ENCODE results near the gene ALG12. TPM values are rescaled to one million over a fixed set of nuclear protein-coding genes. Genes with fewer than 3 reads are reported as not detected.

The ALG12 gene
- total RNA-seq, 1 experiment from 2014 or later: 29.2 TPM

GRCh38 chr22:49960159-49961004, 42.1 kb upstream of the ALG12 start, which contains the start of gene PIM3 (continued):
- TF ChIP-seq ATF6 (CRISPR knock-in tag; IDR thresholded peaks at IDR 0.05) (no peak), ZNF423 (CRISPR knock-in tag; IDR thresholded peaks at IDR 0.05) (0 out of 2 replicates have a peak, but pooled peaks have one; percentile 6), CBFB (CRISPR knock-in tag; IDR thresholded peaks at IDR 0.05; ENCODE audit: low read depth) (0 out of 2 replicates have a peak, but pooled peaks have one; percentile 30), TEAD4 (CRISPR knock-in tag; IDR thresholded peaks at IDR 0.05) (no peak), GRHL2 (CRISPR knock-in tag; IDR thresholded peaks at IDR 0.05; ENCODE audit: insufficient replicate concordance, severe bottlenecking) (no peak), ETV6 (CRISPR knock-in tag; IDR thresholded peaks at IDR 0.05) (0 out of 2 replicates have a peak, but pooled peaks have one; percentile 14), JAZF1 (CRISPR knock-in tag; IDR thresholded peaks at IDR 0.05) (no peak), ZBTB21 (CRISPR knock-in tag; IDR thresholded peaks at IDR 0.05; ENCODE audit: borderline replicate concordance) (peak; percentile 42; the same call in 1 of the 2 replicates), NR3C1 (CRISPR knock-in tag; conservative IDR thresholded peaks at IDR 0.05; ENCODE audit: low read depth) (no peak), ATF1 (CRISPR knock-in tag; IDR thresholded peaks at IDR 0.05) (peak; percentile 84), CREB1 (CRISPR knock-in tag; IDR thresholded peaks at IDR 0.05) (no peak), ELF4 (CRISPR knock-in tag; IDR thresholded peaks at IDR 0.05; ENCODE audit: low read depth) (peak; percentile 27; the same call in 1 of the 2 replicates), USF1 (CRISPR knock-in tag; IDR thresholded peaks at IDR 0.05) (0 out of 2 replicates have a peak, but pooled peaks have one; percentile 26), CDX4 (CRISPR knock-in tag; IDR thresholded peaks at IDR 0.05; ENCODE audit: borderline replicate concordance) (no peak), TP53 (CRISPR knock-in tag; IDR thresholded peaks at IDR 0.05) (no peak; the same call in 1 of the 2 replicates), ZNF425 (CRISPR knock-in tag; conservative IDR thresholded peaks at IDR 0.05) (no peak), FOXK1 (CRISPR knock-in tag; IDR thresholded peaks at IDR 0.05) (peak; percentile 21; the same call in 1 of the 2 replicates), ZNF138 (CRISPR knock-in tag; conservative IDR thresholded peaks at IDR 0.05) (no peak), ERG (CRISPR knock-in tag; IDR thresholded peaks at IDR 0.05) (no peak), CTCF (IDR thresholded peaks at IDR 0.05) (no peak), ZNF416 (CRISPR knock-in tag; IDR thresholded peaks at IDR 0.05) (no peak), ATF2 (CRISPR knock-in tag; IDR thresholded peaks at IDR 0.05; ENCODE audit: borderline replicate concordance, low read depth) (no peak), ZNF671 (CRISPR knock-in tag; IDR thresholded peaks at IDR 0.05) (no peak), PRRX2 (CRISPR knock-in tag; IDR thresholded peaks at IDR 0.05) (no peak), SOX15 (CRISPR knock-in tag; IDR thresholded peaks at IDR 0.05) (no peak)

Measured in WTC11 (cell line).